Endothelial cell of umbilical vein (primary cell): ENCODE results near the gene SLC16A8. TPM values are rescaled to one million over a fixed set of nuclear protein-coding genes. Genes with fewer than 3 reads are reported as not detected.

Experiments used
- BruUV-seq: library from RNA; stranded (reverse); fragments of 400-500 nt; replicated peaks from 2 replicates; lab custom pipeline; 2021; lab: Mats Ljungman, UMichigan
- CTCF ChIA-PET: fragments of 300-600, 350-600 bp; sonication (Branson Sonifier 250); formaldehyde crosslinking; loops from one replicate; lab custom pipeline; 2021; ENCODE audit warnings: antibody characterized with exemption, inconsistent platforms; lab: Charles Lee
- POLR2A ChIA-PET: fragments of 300-600, 350-600 bp; sonication (Branson Sonifier 250); formaldehyde crosslinking; loops from one replicate; lab custom pipeline; 2021; ENCODE audit warnings: antibody characterized with exemption, inconsistent platforms; lab: Charles Lee
- DNase-seq: peaks from one replicate; pipeline ENCODE4 v3.0.0-alpha.2; 2011; ENCODE audit warnings: low read depth, low spot score
- FAIRE-seq: peaks from 2 replicates; lab custom pipeline; 2011; peaks lifted over from hg19 to GRCh38; lab: Jason Lieb, UNC
- H2AFZ ChIP-seq: 2 replicates; pipeline ENCODE4 v1.6.0; 2012; ENCODE audit warnings: low read depth, low read length, control low read depth, inconsistent platforms
- H3K27ac ChIP-seq: 2 replicates; pipeline ENCODE4 v1.5.1; 2011; ENCODE audit warnings: low read depth, mild to moderate bottlenecking, control low read depth, low read length, moderate library complexity; ENCODE audit not compliant: insufficient read depth
- H3K27me3 ChIP-seq, 2 experiments: 2 replicates each; pipeline versions ENCODE4 v1.6.0 to v1.6.1; 2011; ENCODE audit warnings: low read length in 2 of 2, mixed read lengths in 1 of 2; ENCODE audit not compliant: control insufficient read depth in 2 of 2, insufficient read depth in 2 of 2
- H3K36me3 ChIP-seq, 2 experiments: 2 replicates in 1 of 2; 3 replicates in 1 of 2; pipeline ENCODE4 v1.5.1; 2011; ENCODE audit warnings: low read length in 2 of 2, mild to moderate bottlenecking in 1 of 2, moderate library complexity in 1 of 2; ENCODE audit not compliant: control insufficient read depth in 2 of 2, insufficient read depth in 2 of 2; ENCODE audit errors: extremely low read depth in 1 of 2
- H3K4me1 ChIP-seq: 3 replicates; pipeline ENCODE4 v1.5.1; 2011; ENCODE audit warnings: mild to moderate bottlenecking, low read length; ENCODE audit not compliant: control insufficient read depth, insufficient read depth; ENCODE audit errors: extremely low read depth
- H3K4me2 ChIP-seq: 2 replicates; pipeline ENCODE4 v1.6.1; 2011; ENCODE audit warnings: low read length, control low read depth, mixed read lengths; ENCODE audit not compliant: insufficient read depth
- H3K4me3 ChIP-seq, 3 experiments: fragments of 200-600 bp in 1 of 3; sonication (generic), shearing (Covaris generic) in 1 of 3; replicated peaks in 1 of 3; 2 replicates each; pipeline ENCODE4 v1.5.1; 2011 to 2016; ENCODE audit warnings: control low read depth in 3 of 3, low read length in 3 of 3, mild to moderate bottlenecking in 2 of 3, inconsistent platforms in 1 of 3, low read depth in 1 of 3, moderate library complexity in 1 of 3; ENCODE audit not compliant: insufficient read depth in 1 of 3
- H3K79me2 ChIP-seq: 2 replicates; pipeline ENCODE4 v1.6.0; 2012; ENCODE audit warnings: low read length, inconsistent platforms; ENCODE audit not compliant: control insufficient read depth, insufficient read depth
- H3K9ac ChIP-seq: replicated peaks from 2 replicates; pipeline ENCODE3; 2011; ENCODE audit warnings: low read length, control low read depth; ENCODE audit not compliant: insufficient read depth; ENCODE audit errors: extremely low read depth
- H3K9me1 ChIP-seq: replicated peaks from 3 replicates; pipeline ENCODE4 v1.6.0; 2011; ENCODE audit warnings: mild to moderate bottlenecking, low read length; ENCODE audit not compliant: control insufficient read depth, insufficient read depth; ENCODE audit errors: extremely low read depth
- H3K9me3 ChIP-seq: replicated peaks from 2 replicates; pipeline ENCODE4 v1.5.1; 2012; ENCODE audit warnings: low read length, inconsistent platforms; ENCODE audit not compliant: control insufficient read depth, insufficient read depth
- H4K20me1 ChIP-seq: replicated peaks from 2 replicates; pipeline ENCODE3; 2011; ENCODE audit warnings: mild to moderate bottlenecking, low read length; ENCODE audit not compliant: control insufficient read depth, insufficient read depth; ENCODE audit errors: extremely low read depth
- EZH2 ChIP-seq: IDR thresholded peaks from 2 replicates; pipeline ENCODE4 v1.6.1; 2012; ENCODE audit warnings: borderline replicate concordance, low read depth, mild to moderate bottlenecking, moderate library complexity, low read length, inconsistent platforms; ENCODE audit not compliant: severe bottlenecking
- GATA2 ChIP-seq: IDR thresholded peaks from 2 replicates; pipeline ENCODE4 v1.7.0; 2011; ENCODE audit warnings: low read depth, mild to moderate bottlenecking, moderate library complexity, mixed read lengths, low read length; ENCODE audit not compliant: insufficient read length, insufficient read depth
- MYC ChIP-seq: IDR thresholded peaks from one replicate; pipeline ENCODE4 v1.6.1; 2011; ENCODE audit warnings: mild to moderate bottlenecking, low read depth, low read length
- POLR2A ChIP-seq: IDR thresholded peaks from 2 replicates; pipeline ENCODE4 v1.6.1; 2012; ENCODE audit warnings: low read depth, mild to moderate bottlenecking, control low read depth, low read length
- dilution Hi-C: fragments of 300-500 bp; cut with MboI; formaldehyde crosslinking; loops from one replicate; pipeline ENCODE4 v1.15.0; 2019; ENCODE audit warnings: low sequenced_read_pairs; ENCODE audit not compliant: extremely low pct_ligation_motif_present
- intact Hi-C: fragments of 100-400 bp; cut with micrococcal nuclease; formaldehyde crosslinking; loops from one replicate; pipeline ENCODE4 v1.10.0; 2022
- polyA plus RNA-seq, 4 experiments: library from polyadenylated mRNA; depleted of rRNA in 3 of 4; stranded (reverse) in 3 of 4; unstranded in 1 of 4; fragments of >200 nt; gene quantifications; 2 replicates each; pipeline versions ENCODE4 v1.2.1 to v1.2.3, GENCODE V29; 2011 to 2012; ENCODE audit warnings: missing spikeins in 1 of 4
- total RNA-seq: library from RNA; stranded (reverse); gene quantifications from 2 replicates; pipeline ENCODE4 v1.2.3, GENCODE V29; 2021
- TF ChIP-seq, protein P1 (sequence below), 2 donors: IDR thresholded peaks; 1 replicate in 1 of 2; 2 replicates in 1 of 2; pipeline ENCODE4 v1.5.1; 2011; ENCODE audit warnings: low read length in 2 of 2, mild to moderate bottlenecking in 2 of 2, moderate library complexity in 2 of 2, control low read depth in 1 of 2, inconsistent platforms in 1 of 2, low read depth in 1 of 2; ENCODE audit not compliant: insufficient read depth in 1 of 2; ENCODE audit errors: extremely low read depth in 1 of 2

The SLC16A8 gene
- total and polyA plus RNA-seq, 2 donors (not counting 3 experiments of a cell fraction or from before 2014, with no cell fraction given) = 0.14 TPM; not detected in 1

DNA sequence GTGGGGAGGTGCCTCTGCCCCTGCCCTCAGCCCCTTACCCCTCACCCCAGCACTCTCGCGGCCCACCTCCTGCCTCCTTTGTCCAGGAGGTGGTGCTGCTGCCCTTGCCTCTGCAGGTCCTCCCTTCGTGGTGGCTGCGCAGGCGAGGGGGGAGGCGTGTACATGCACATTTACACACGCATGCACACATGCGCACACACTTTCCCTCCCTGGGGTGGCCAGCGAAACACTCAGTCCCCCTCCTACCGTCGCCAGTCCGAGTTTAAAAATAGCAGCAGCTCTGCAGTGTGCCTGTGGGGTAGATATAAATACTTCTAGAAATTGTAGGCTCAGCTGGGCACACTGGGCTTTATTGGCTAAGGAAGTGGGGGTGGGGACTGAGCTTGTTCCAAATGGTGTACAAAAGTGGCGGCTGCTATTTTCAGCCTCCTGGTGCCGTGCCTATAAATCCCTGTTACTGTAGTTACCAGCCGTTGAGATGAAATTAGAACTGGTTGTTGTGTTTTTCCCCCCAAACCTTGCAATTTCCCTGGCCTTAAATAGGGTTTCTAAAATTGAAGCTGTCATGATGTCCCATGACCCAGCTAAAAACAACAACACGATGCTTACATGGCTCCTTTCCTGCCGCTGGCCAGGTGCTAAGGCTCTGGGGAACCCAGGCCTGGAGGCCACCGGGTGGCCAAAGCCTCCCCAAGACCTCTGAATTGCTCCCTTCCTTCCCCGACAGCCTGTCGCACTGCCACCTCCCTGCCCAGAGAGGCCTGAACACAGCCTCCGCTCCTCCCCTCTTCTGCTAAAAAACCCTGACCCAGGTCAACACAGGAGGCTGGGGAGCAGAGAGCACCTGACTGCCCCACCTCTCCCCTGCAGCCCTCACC lies 14.4 kb downstream of the SLC16A8 start:
- H3K4me3 ChIP-seq = no peak overlapping the region
- H3K79me2 ChIP-seq = no peaks in the 10 kb centered on the region
- TF ChIP-seq GATA2 (no peak), MYC (no peak), POLR2A (no peak), EZH2 (no peak)
- TF ChIP-seq, protein P1, sequence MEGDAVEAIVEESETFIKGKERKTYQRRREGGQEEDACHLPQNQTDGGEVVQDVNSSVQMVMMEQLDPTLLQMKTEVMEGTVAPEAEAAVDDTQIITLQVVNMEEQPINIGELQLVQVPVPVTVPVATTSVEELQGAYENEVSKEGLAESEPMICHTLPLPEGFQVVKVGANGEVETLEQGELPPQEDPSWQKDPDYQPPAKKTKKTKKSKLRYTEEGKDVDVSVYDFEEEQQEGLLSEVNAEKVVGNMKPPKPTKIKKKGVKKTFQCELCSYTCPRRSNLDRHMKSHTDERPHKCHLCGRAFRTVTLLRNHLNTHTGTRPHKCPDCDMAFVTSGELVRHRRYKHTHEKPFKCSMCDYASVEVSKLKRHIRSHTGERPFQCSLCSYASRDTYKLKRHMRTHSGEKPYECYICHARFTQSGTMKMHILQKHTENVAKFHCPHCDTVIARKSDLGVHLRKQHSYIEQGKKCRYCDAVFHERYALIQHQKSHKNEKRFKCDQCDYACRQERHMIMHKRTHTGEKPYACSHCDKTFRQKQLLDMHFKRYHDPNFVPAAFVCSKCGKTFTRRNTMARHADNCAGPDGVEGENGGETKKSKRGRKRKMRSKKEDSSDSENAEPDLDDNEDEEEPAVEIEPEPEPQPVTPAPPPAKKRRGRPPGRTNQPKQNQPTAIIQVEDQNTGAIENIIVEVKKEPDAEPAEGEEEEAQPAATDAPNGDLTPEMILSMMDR (IDR thresholded peaks at IDR 0.05; ENCODE audit: extremely low read depth in 1 of 2, insufficient read depth in 1 of 2, low read depth in 1 of 2, low read length in 2 of 2) = peak; percentile 17 to 55
- H4K20me1 ChIP-seq = no peaks in the 10 kb centered on the region
- FAIRE-seq (no peak), DNase-seq (peak; percentile 25)
- no peaks in the 10 kb centered on the region for H3K4me1 ChIP-seq
- ChIA-PET CTCF (interaction anchor here (0.7 to 3.2 kb wide), 6 partner anchors 10 to 221 kb away, joined by 3 to 16 read pairs (median 4); no protein-coding TSS in a partner anchor), POLR2A (no interaction called here)
- peaks cover 0 to 19% of the 10 kb centered on the region in 2 experiments for H3K36me3 ChIP-seq
- no peak overlapping the region for H3K27ac ChIP-seq
- H3K9ac ChIP-seq = no peak overlapping the region
- no peaks in the 10 kb centered on the region for H3K9me3 ChIP-seq
- H3K9me1 ChIP-seq = no peaks in the 10 kb centered on the region
- H3K27me3 ChIP-seq = no peaks in the 10 kb centered on the region
- dilution Hi-C loops (no loop called here), intact Hi-C loops (no loop called here)
- BruUV-seq = no TSS peak
- no peak overlapping the region for H3K4me2 ChIP-seq
- no peak overlapping the region for H2AFZ ChIP-seq
